DOHH2 (cell line): Measurements from ENCODE around the gene XKR8.

Experiments
- CTCF ChIP-seq: fragments of 200-600 bp; sonication (generic); IDR thresholded peaks from one replicate; pipeline ENCODE4 v1.5.1; 2014; ENCODE audit warnings: antibody characterized with exemption, mild to moderate bottlenecking, low read depth, low read length; ENCODE audit not compliant: poor library complexity, severe bottlenecking
- EZH2phosphoT487 ChIP-seq: fragments of 200-600 bp; sonication (generic); IDR thresholded peaks from 2 replicates; pipeline ENCODE4 v1.6.1; 2017; ENCODE audit warnings: borderline replicate concordance, mild to moderate bottlenecking, antibody characterized with exemption, low read length, moderate library complexity, mixed read lengths

- TF ChIP-seq CTCF: no peak
- no peak for TF ChIP-seq EZH2phosphoT487
These were observed 28.0 kb upstream of the XKR8 start for GRCh38 chr1:27931759-27932158.
